IMR-90 (cell line): ENCODE data around the gene OSTM1. TPM values are rescaled to one million over a fixed set of nuclear protein-coding genes. Genes with fewer than 3 reads are reported as not detected.

Experiments used
- ATAC-seq: fragments of 200-7000 bp; cut with Tn5 transposase; 2 replicates; pipeline ENCODE4 v1.9.1; 2020; ENCODE audit warnings: low read depth, mild to moderate bottlenecking, moderate library complexity
- BruUV-seq: library from RNA; stranded (reverse); fragments of 400-500 nt; replicated peaks from 2 replicates; lab custom pipeline; 2021; lab: Mats Ljungman, UMichigan
- CTCF ChIA-PET: fragments of 300-600 bp; formaldehyde crosslinking; extraction: SDS; loops from one replicate; lab custom pipeline; 2021; ENCODE audit warnings: antibody characterized with exemption; lab: Yijun Ruan, JAX
- POLR2A ChIA-PET: fragments of 300-600 bp; sonication (Branson Sonifier 250); formaldehyde crosslinking; loops from one replicate; lab custom pipeline; 2022; ENCODE audit warnings: antibody characterized with exemption; ENCODE audit not compliant: unreplicated experiment; lab: Charles Lee
- DNase-seq: peaks from one replicate; pipeline ENCODE4 v3.0.0; 2013
- H2AFZ ChIP-seq: replicated peaks from 2 replicates; pipeline ENCODE3; 2013; ENCODE audit warnings: low read length, mild to moderate bottlenecking; ENCODE audit not compliant: poor library complexity
- H2AK5ac ChIP-seq: 2 replicates; pipeline ENCODE4 v1.6.1; 2013; ENCODE audit warnings: low read depth, low read length, inconsistent platforms
- H2AK9ac ChIP-seq: replicated peaks from 2 replicates; pipeline ENCODE3; 2013; ENCODE audit warnings: mild to moderate bottlenecking, low read depth, low read length, moderate library complexity; ENCODE audit not compliant: poor library complexity
- H2BK120ac ChIP-seq: 2 replicates; pipeline ENCODE4 v1.6.1; 2013; ENCODE audit warnings: low read depth, low read length, inconsistent platforms
- H2BK15ac ChIP-seq: 3 replicates; pipeline ENCODE4 v1.6.1; 2013; ENCODE audit warnings: low read depth, low read length, inconsistent platforms
- H2BK20ac ChIP-seq: 2 replicates; pipeline ENCODE4 v1.6.1; 2013; ENCODE audit warnings: low read depth, mild to moderate bottlenecking, inconsistent platforms, low read length, moderate library complexity
- H2BK5ac ChIP-seq: 2 replicates; pipeline ENCODE4 v1.6.1; 2013; ENCODE audit warnings: mild to moderate bottlenecking, low read depth, low read length, inconsistent platforms; ENCODE audit not compliant: poor library complexity, severe bottlenecking
- H3K14ac ChIP-seq: replicated peaks from 2 replicates; pipeline ENCODE4 v1.6.1; 2013; ENCODE audit warnings: low read depth, low read length, inconsistent platforms
- H3K18ac ChIP-seq: 2 replicates; pipeline ENCODE4 v1.6.1; 2013; ENCODE audit warnings: low read depth, low read length, control low read depth
- H3K23ac ChIP-seq: 2 replicates; pipeline ENCODE4 v1.6.1; 2013; ENCODE audit warnings: low read depth, low read length, inconsistent platforms
- H3K27ac ChIP-seq: 2 replicates; pipeline ENCODE4 v1.5.1; 2013; ENCODE audit warnings: mild to moderate bottlenecking, control low read depth, low read length; ENCODE audit not compliant: insufficient read depth
- H3K27me3 ChIP-seq: 2 replicates; pipeline ENCODE4 v1.6.1; 2013; ENCODE audit warnings: low read length; ENCODE audit not compliant: control insufficient read depth, insufficient read depth
- H3K36me3 ChIP-seq: 2 replicates; pipeline ENCODE4 v1.6.1; 2013; ENCODE audit warnings: low read length, mixed read lengths; ENCODE audit not compliant: control insufficient read depth, insufficient read depth
- H3K4ac ChIP-seq: 2 replicates; pipeline ENCODE4 v1.6.1; 2013; ENCODE audit warnings: low read depth, low read length, inconsistent platforms
- H3K4me1 ChIP-seq: 2 replicates; pipeline ENCODE4 v1.6.1; 2013; ENCODE audit warnings: low read length, mixed read lengths; ENCODE audit not compliant: control insufficient read depth, insufficient read depth
- H3K4me2 ChIP-seq: 2 replicates; pipeline ENCODE4 v1.6.1; 2013; ENCODE audit warnings: low read depth, mild to moderate bottlenecking, control low read depth, low read length, moderate library complexity
- H3K4me3 ChIP-seq: 2 replicates; pipeline ENCODE4 v1.5.1; 2013; ENCODE audit warnings: low read depth, mild to moderate bottlenecking, control low read depth, low read length, moderate library complexity; ENCODE audit not compliant: insufficient read depth
- H3K56ac ChIP-seq: 2 replicates; pipeline ENCODE4 v1.6.1; 2013; ENCODE audit warnings: low read length, inconsistent platforms; ENCODE audit not compliant: insufficient read depth; ENCODE audit errors: extremely low read depth
- H3K79me1 ChIP-seq, 2 experiments: 2 replicates each; pipeline ENCODE4 v1.6.1; 2013; ENCODE audit warnings: low read length in 2 of 2, inconsistent platforms in 1 of 2, low read depth in 1 of 2
- H3K9ac ChIP-seq: 2 replicates; pipeline ENCODE4 v1.6.1; 2013; ENCODE audit warnings: low read depth, low read length, control low read depth
- H3K9me1 ChIP-seq: 2 replicates; pipeline ENCODE4 v1.6.1; 2013; ENCODE audit warnings: low read length, inconsistent platforms; ENCODE audit not compliant: insufficient read depth
- H3K9me3 ChIP-seq: 2 replicates; pipeline ENCODE4 v1.6.1; 2013; ENCODE audit warnings: low read length; ENCODE audit not compliant: control insufficient read depth, insufficient read depth
- H4K20me1 ChIP-seq: 2 replicates; pipeline ENCODE4 v1.6.1; 2013; ENCODE audit warnings: low read length, inconsistent platforms; ENCODE audit not compliant: insufficient read depth
- H4K5ac ChIP-seq: 2 replicates; pipeline ENCODE4 v1.6.1; 2013; ENCODE audit warnings: mild to moderate bottlenecking, low read depth, low read length, control low read depth
- H4K8ac ChIP-seq, 2 experiments: 2 replicates each; pipeline ENCODE4 v1.6.1; 2013; ENCODE audit warnings: low read depth in 2 of 2, low read length in 2 of 2, control low read depth in 1 of 2, inconsistent platforms in 1 of 2
- H4K91ac ChIP-seq: 2 replicates; pipeline ENCODE4 v1.6.1; 2013; ENCODE audit warnings: low read depth, low read length, inconsistent platforms; ENCODE audit not compliant: insufficient read depth
- BHLHE40 ChIP-seq: fragments of 150-350 bp; IDR thresholded peaks from 2 replicates; pipeline ENCODE4 v1.6.1; 2016; ENCODE audit warnings: mild to moderate bottlenecking, low read depth, low read length
- CEBPB ChIP-seq: IDR thresholded peaks from 2 replicates; pipeline ENCODE4 v1.6.1; 2012; ENCODE audit warnings: low read depth, low read length, improper control_type of control experiment
- ELK1 ChIP-seq: fragments of 150-350 bp; IDR thresholded peaks from 2 replicates; pipeline ENCODE4 v1.6.1; 2016; ENCODE audit warnings: low read depth, mild to moderate bottlenecking, low read length, moderate library complexity, borderline replicate concordance
- FOS ChIP-seq: fragments of 150-350 bp; IDR thresholded peaks from 2 replicates; pipeline ENCODE4 v1.6.1; 2016; ENCODE audit warnings: low read depth, low read length
- MAFK ChIP-seq: IDR thresholded peaks from 2 replicates; pipeline ENCODE4 v1.6.1; 2012; ENCODE audit warnings: low read depth, low read length, improper control_type of control experiment
- MAZ ChIP-seq: IDR thresholded peaks from 2 replicates; pipeline ENCODE4 v1.6.1; 2012; ENCODE audit warnings: low read depth, mild to moderate bottlenecking, low read length, improper control_type of control experiment, moderate library complexity, borderline replicate concordance
- MXI1 ChIP-seq: IDR thresholded peaks from 2 replicates; pipeline ENCODE4 v1.6.1; 2012; ENCODE audit warnings: low read depth, mild to moderate bottlenecking, low read length, moderate library complexity, borderline replicate concordance
- NFE2L2 ChIP-seq: fragments of 150-350 bp; IDR thresholded peaks from 2 replicates; pipeline ENCODE4 v1.6.1; 2016; ENCODE audit warnings: low read depth, mild to moderate bottlenecking, low read length
- POLR2A ChIP-seq: IDR thresholded peaks from 2 replicates; pipeline ENCODE4 v1.6.1; 2012; ENCODE audit warnings: mild to moderate bottlenecking, low read depth, low read length
- RAD21 ChIP-seq: IDR thresholded peaks from 2 replicates; pipeline ENCODE4 v1.6.1; 2012; ENCODE audit warnings: low read length, improper control_type of control experiment
- RCOR1 ChIP-seq: IDR thresholded peaks from 2 replicates; pipeline ENCODE4 v1.6.1; 2012; ENCODE audit warnings: mild to moderate bottlenecking, low read length, improper control_type of control experiment; ENCODE audit not compliant: insufficient replicate concordance
- RFX5 ChIP-seq: IDR thresholded peaks from 2 replicates; pipeline ENCODE4 v1.8.0; 2012; ENCODE audit warnings: low read depth, mild to moderate bottlenecking, low read length, moderate library complexity
- SMC3 ChIP-seq: fragments of 150-350 bp; IDR thresholded peaks from 2 replicates; pipeline ENCODE4 v1.6.1; 2016; ENCODE audit warnings: low read depth, mild to moderate bottlenecking, antibody characterized with exemption, low read length, moderate library complexity
- USF2 ChIP-seq: fragments of 150-350 bp; IDR thresholded peaks from 2 replicates; pipeline ENCODE4 v1.6.1; 2017; ENCODE audit warnings: mild to moderate bottlenecking, antibody characterized with exemption, low read length, low read depth
- whole genome bisulfite sequencing, 2 experiments: methylation state at CpG; one replicate each; pipeline versions ENCODE4 v1.1.5 to v1.1.7; 2013; ENCODE audit warnings: missing lambda C conversion rate in 2 of 2; ENCODE audit not compliant: insufficient read length in 1 of 2; ENCODE audit errors: extremely low coverage in 2 of 2; 5-methylcytosine and 5-hydroxymethylcytosine counted together
- dilution Hi-C: fragments of 300-500 bp; cut with HindIII; formaldehyde crosslinking; loops from one replicate; pipeline ENCODE4 v1.14.3; 2018; ENCODE audit warnings: low sequenced_read_pairs; ENCODE audit not compliant: unreplicated experiment
- in situ Hi-C: fragments of 300-500 bp; cut with MboI; formaldehyde crosslinking; loops from 3 replicates; pipeline ENCODE4 v1.14.3; 2019; ENCODE audit warnings: low sequenced_read_pairs, inconsistent platforms, mixed read lengths
- intact Hi-C: fragments of 100-400 bp; cut with micrococcal nuclease; formaldehyde crosslinking; loops from 2 replicates; pipeline ENCODE4 v1.10.0; 2022
- polyA plus RNA-seq, 3 experiments: library from polyadenylated mRNA; depleted of rRNA; stranded (reverse); fragments of >200 nt; gene quantifications; 2 replicates each; pipeline ENCODE4 v1.2.3, GENCODE V29; 2012; ENCODE audit warnings: low replicate concordance in 1 of 3
- total RNA-seq: library from RNA; depleted of rRNA; stranded (reverse); fragments of >200 nt; gene quantifications from 2 replicates; pipeline ENCODE4 v1.2.3, GENCODE V29; 2012
- TF ChIP-seq, protein P1 (sequence below): conservative IDR thresholded peaks from 2 replicates; pipeline ENCODE4 v1.5.1; 2012; ENCODE audit warnings: mild to moderate bottlenecking, low read depth, low read length, improper control_type of control experiment

The OSTM1 gene
- total and polyA plus RNA-seq, 2 of the 4 experiments (the other 2 are of a cell fraction) = 8.0 to 24.7 TPM

- Histone ChIP-seq H3K56ac (no peak overlapping the region), H3K4me3 (no peak overlapping the region), H3K79me1 (no peaks in the 10 kb centered on the region), H3K18ac (no peak overlapping the region), H3K27me3 (peaks cover 81% of the 10 kb centered on the region), H3K9me1 (no peaks in the 10 kb centered on the region), H3K23ac (no peak overlapping the region), H2BK120ac (no peak overlapping the region), H4K20me1 (no peaks in the 10 kb centered on the region), H3K9me3 (peaks cover 6% of the 10 kb centered on the region), H3K4me1 (no peaks in the 10 kb centered on the region), H2BK15ac (no peak overlapping the region), H4K5ac (no peak overlapping the region), H3K9ac (no peak overlapping the region), H3K4ac (no peak overlapping the region), H2BK5ac (no peak overlapping the region), H3K4me2 (no peak overlapping the region), H3K27ac (no peak overlapping the region), H2AK5ac (no peak overlapping the region), H2BK20ac (no peak overlapping the region), H4K8ac (no peak overlapping the region), H2AK9ac (no peak overlapping the region), H2AFZ (no peak overlapping the region), H4K91ac (no peak overlapping the region), H3K14ac (no peak overlapping the region), H3K36me3 (no peaks in the 10 kb centered on the region)
- ChIA-PET POLR2A (no interaction called here), CTCF (no interaction called here)
- dilution Hi-C loops = no loop called here
- no peak for ATAC-seq
- no peak for DNase-seq
- intact Hi-C loops = no loop called here
- 12% methylated on average over 4 of the region's 13 CpGs; no CpG with 5 or more reads in 1 of the 2 experiments for WGBS, 2 experiments
- in situ Hi-C loops = no loop called here
- BruUV-seq = no TSS peak
- TF ChIP-seq SMC3 = no peak
- no peak for TF ChIP-seq MAFK
- no peak for TF ChIP-seq USF2
- TF ChIP-seq RAD21 = no peak
- TF ChIP-seq BHLHE40 = no peak
- TF ChIP-seq ELK1 = no peak
- no peak for TF ChIP-seq RFX5
- no peak for TF ChIP-seq MXI1
- no peak for TF ChIP-seq RCOR1
- TF ChIP-seq FOS = no peak
- TF ChIP-seq CEBPB = no peak
- TF ChIP-seq NFE2L2 = no peak
- TF ChIP-seq POLR2A = no peak
- TF ChIP-seq MAZ = no peak
- TF ChIP-seq, protein P1, sequence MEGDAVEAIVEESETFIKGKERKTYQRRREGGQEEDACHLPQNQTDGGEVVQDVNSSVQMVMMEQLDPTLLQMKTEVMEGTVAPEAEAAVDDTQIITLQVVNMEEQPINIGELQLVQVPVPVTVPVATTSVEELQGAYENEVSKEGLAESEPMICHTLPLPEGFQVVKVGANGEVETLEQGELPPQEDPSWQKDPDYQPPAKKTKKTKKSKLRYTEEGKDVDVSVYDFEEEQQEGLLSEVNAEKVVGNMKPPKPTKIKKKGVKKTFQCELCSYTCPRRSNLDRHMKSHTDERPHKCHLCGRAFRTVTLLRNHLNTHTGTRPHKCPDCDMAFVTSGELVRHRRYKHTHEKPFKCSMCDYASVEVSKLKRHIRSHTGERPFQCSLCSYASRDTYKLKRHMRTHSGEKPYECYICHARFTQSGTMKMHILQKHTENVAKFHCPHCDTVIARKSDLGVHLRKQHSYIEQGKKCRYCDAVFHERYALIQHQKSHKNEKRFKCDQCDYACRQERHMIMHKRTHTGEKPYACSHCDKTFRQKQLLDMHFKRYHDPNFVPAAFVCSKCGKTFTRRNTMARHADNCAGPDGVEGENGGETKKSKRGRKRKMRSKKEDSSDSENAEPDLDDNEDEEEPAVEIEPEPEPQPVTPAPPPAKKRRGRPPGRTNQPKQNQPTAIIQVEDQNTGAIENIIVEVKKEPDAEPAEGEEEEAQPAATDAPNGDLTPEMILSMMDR = no peak
These were observed 49.0 kb upstream of the OSTM1 start for GRCh38 chr6:108123481-108123929.
